ENCODE measurements around the gene HCFC2.

HCFC2 gene

DNA sequence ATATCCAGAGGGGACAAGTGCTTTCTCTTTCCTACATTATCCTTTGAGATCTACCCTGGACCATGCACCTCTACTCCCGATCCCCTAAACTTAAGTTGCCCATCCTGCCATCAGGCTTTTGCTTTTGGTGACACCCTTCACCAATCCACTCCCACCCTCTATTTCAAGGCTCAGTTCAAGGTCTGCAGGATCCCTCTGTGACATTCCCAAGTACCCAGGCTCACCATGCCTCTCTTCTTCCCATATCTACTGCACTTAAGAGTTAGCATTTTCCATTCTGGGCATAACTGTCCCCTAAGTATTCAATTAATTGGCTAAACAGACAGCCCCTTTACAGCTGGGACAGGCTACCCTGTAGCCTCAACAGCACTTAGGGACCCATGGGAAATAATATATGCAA, 70.6 kb downstream of the HCFC2 start:
- Histone ChIP-seq H3K9me3 (ENCODE audit: low read depth, low read length) (no peaks in the 10 kb centered on the region), H3K27ac (no peak overlapping the region), H3K9ac (ENCODE audit: insufficient read length) (no peak overlapping the region), H3K36me3 (ENCODE audit: insufficient read depth, low read length) (peaks cover 49% of the 10 kb centered on the region), H3K4me3 (no peak overlapping the region)
- DNase-seq (ENCODE audit: low read depth, low spot score) = no peak
- TF ChIP-seq FOXP2 (optimal IDR thresholded peaks at IDR 0.05; ENCODE audit: control extremely low read depth, extremely low read length, insufficient read depth) (no peak), POLR2AphosphoS5 (IDR thresholded peaks at IDR 0.05; ENCODE audit: borderline replicate concordance, low read depth, low read length) (no peak), EZH2 (IDR thresholded peaks at IDR 0.05) (no peak)

GRCh38 chr12:104136577-104136976, 72.2 kb downstream of the HCFC2 start:
- TF ChIP-seq FOXP2 (optimal IDR thresholded peaks at IDR 0.05; ENCODE audit: control extremely low read depth, extremely low read length, insufficient read depth) (no peak), EZH2 (IDR thresholded peaks at IDR 0.05) (no peak), POLR2AphosphoS5 (IDR thresholded peaks at IDR 0.05; ENCODE audit: borderline replicate concordance, low read depth, low read length) (no peak)
- peak overlapping the region; percentile 66; the same call in 1 of the 2 replicates for H3K27ac ChIP-seq

DNA sequence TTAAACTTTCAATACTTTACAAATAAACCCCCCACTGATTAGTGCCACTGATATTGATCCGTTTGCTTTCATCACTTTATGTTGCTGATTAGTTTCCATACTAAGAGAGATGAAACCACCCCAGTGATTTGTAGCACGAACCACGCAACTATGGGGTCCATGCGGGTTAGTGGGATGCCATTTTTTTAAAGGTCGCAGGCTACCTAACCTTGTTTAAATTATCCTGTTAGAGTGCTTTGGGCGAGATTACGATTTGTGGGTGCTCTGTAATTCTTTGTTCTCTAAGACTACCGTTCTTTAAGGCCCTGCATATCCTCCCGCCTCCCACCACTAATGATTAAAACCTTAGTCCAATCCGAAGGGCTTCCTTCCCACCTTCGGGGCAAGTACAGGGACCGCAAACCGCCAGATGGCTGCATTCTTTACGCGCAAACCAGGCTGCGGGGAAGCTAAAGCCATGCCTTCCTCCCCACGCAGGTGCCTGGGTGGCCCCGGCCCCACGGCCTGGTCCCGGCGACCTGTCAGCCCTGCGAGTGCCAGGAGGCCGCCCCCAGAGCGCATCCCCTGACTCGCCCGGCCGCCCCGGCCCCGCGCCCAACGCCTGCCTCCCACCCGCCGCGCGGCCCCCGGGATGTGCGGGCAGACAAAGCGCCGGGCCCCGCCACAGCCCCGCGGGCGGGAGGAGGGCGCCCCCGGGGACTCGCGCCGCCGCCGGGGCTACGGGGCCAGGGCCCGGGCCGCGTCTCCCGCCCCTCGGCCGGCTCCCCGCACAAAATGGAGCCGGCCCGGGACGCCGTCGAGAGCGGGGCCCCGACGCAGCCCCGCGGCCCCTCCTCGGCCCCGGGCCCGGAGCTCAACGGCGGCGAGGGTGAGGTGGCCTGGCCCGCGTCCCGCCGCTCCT, 72.9 kb downstream of the HCFC2 start:
- Histone ChIP-seq H3K9me3 (ENCODE audit: low read depth, low read length) (no peaks in the 10 kb centered on the region), H3K27ac (peak overlapping the region; percentile 66; the same call in 1 of the 2 replicates), H3K9ac (ENCODE audit: insufficient read length) (peak overlapping the region; percentile 91), H3K4me3 (peak overlapping the region; percentile 81), H3K36me3 (ENCODE audit: insufficient read depth, low read length) (peaks cover 27% of the 10 kb centered on the region)
- no peak for DNase-seq (ENCODE audit: low read depth, low spot score)
- TF ChIP-seq FOXP2 (optimal IDR thresholded peaks at IDR 0.05; ENCODE audit: control extremely low read depth, extremely low read length, insufficient read depth) (no peak), EZH2 (IDR thresholded peaks at IDR 0.05) (no peak), POLR2AphosphoS5 (IDR thresholded peaks at IDR 0.05; ENCODE audit: borderline replicate concordance, low read depth, low read length) (peak; percentile 57; the same call in 1 of the 2 replicates)

More at GRCh38 chr12:104136577-104136976, 72.2 kb downstream of the HCFC2 start:
- Histone ChIP-seq H3K4me3 (peak overlapping the region; percentile 81), H3K36me3 (ENCODE audit: insufficient read depth, low read length) (peaks cover 32% of the 10 kb centered on the region), H3K9ac (ENCODE audit: insufficient read length) (peak overlapping the region; percentile 91), H3K9me3 (ENCODE audit: low read depth, low read length) (no peaks in the 10 kb centered on the region)
- DNase-seq (ENCODE audit: low read depth, low spot score) = peak; percentile 16

DNA sequence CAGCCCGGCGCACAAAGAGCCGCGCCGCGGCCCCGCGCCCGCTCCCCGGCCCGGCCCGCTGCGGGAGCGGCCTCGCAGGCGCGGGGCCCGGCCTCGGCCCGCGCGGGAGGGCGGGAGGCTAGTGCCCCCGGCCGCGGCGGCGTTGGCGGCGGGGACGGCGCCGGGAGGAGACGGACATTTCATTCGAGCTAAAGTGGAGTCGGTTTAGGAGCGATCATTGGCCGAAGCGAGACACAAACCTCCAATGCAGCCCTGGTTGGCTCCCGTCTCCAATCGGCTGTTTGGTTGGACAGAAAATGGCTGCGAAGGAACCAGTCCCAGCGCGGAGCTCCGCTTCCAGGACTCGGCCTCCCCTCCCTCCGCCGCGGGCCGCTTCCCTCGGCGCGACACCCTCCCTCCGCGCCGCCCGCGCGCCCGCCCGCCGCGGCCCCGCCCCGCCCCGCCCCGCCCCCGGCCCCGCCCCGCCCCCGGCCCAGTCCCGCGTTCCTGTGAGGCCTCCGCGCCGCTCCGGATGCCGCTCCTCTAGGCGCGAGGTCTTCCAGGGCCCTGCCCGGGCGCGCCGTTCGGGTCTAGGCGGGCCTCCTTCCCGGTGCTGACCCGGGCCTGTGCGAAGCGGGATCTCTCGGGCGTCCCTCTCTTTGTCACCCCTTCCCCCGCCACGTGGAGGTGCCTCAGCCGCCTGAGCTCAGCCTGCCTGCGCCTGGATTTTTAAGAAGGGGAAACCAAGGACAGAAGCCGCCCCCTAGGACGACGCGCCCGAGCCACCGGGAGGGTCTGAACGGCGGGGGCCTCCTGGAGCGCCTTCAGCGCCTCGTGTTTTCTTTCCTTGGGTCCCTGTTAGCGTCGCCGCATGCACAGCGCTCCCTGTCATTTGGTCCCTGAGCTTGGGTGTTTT, 73.8 kb downstream of the HCFC2 start, which contains the start of gene NFYB:
TSS of gene NFYB (minus strand) at position 309 of the 895 bp plus-strand sequence. CDS start 2,757 bp downstream, outside the sequence.
- Histone ChIP-seq H3K27ac (peak within 1 kb of the TSS; percentile 66; the same call in 1 of the 2 replicates), H3K4me3 (peak within 1 kb of the TSS; percentile 81), H3K9ac (ENCODE audit: insufficient read length) (peak within 1 kb of the TSS; percentile 91), H3K9me3 (ENCODE audit: low read depth, low read length) (no peaks in the 10 kb centered on the region), H3K36me3 (ENCODE audit: insufficient read depth, low read length) (peaks cover 18% of the 10 kb centered on the region)
- peak; percentile 79 for DNase-seq (ENCODE audit: low read depth, low spot score)
- TF ChIP-seq FOXP2 (optimal IDR thresholded peaks at IDR 0.05; ENCODE audit: control extremely low read depth, extremely low read length, insufficient read depth) (no peak), EZH2 (IDR thresholded peaks at IDR 0.05) (no peak), POLR2AphosphoS5 (IDR thresholded peaks at IDR 0.05; ENCODE audit: borderline replicate concordance, low read depth, low read length) (peak; percentile 83)

GRCh38 chr12:104138797-104139152, 74.4 kb downstream of the HCFC2 start:
- TF ChIP-seq EZH2 (IDR thresholded peaks at IDR 0.05) (no peak), FOXP2 (optimal IDR thresholded peaks at IDR 0.05; ENCODE audit: control extremely low read depth, extremely low read length, insufficient read depth) (no peak), POLR2AphosphoS5 (IDR thresholded peaks at IDR 0.05; ENCODE audit: borderline replicate concordance, low read depth, low read length) (no peak)
- DNase-seq (ENCODE audit: low read depth, low spot score) = no peak
- H3K4me3 ChIP-seq = peak overlapping the region; percentile 70
- peaks cover 11% of the 10 kb centered on the region for H3K36me3 ChIP-seq (ENCODE audit: insufficient read depth, low read length)
- H3K9ac ChIP-seq (ENCODE audit: insufficient read length) = peak overlapping the region; percentile 75
- H3K9me3 ChIP-seq (ENCODE audit: low read depth, low read length) = no peaks in the 10 kb centered on the region
- no peak overlapping the region for H3K27ac ChIP-seq

DNA sequence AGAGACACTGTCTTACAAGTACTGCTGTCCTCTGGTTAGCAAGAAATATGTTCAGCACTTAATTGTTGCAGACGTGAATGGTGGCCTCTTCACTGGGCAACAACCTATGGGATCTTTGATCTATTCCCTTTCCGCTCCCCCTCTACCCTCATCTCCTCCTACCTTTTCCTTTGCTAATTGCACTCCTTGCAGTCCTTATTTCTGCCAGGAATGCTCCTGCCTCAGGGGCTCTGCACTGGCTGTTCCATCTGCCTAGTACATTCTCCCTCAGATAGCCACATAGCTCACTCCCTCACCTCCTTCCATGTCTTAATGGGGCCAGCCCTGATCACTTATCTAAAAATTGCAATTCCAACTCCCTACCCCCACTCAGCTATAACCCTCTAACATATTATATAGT, 78.2 kb downstream of the HCFC2 start:
- no peaks in the 10 kb centered on the region for H3K9me3 ChIP-seq (ENCODE audit: low read depth, low read length)
- H3K4me3 ChIP-seq = no peak overlapping the region
- DNase-seq (ENCODE audit: low read depth, low spot score) = no peak
- H3K27ac ChIP-seq = no peak overlapping the region
- no peaks in the 10 kb centered on the region for H3K36me3 ChIP-seq (ENCODE audit: insufficient read depth, low read length)
- TF ChIP-seq FOXP2 (optimal IDR thresholded peaks at IDR 0.05; ENCODE audit: control extremely low read depth, extremely low read length, insufficient read depth) (no peak), EZH2 (IDR thresholded peaks at IDR 0.05) (no peak), POLR2AphosphoS5 (IDR thresholded peaks at IDR 0.05; ENCODE audit: borderline replicate concordance, low read depth, low read length) (no peak)
- H3K9ac ChIP-seq (ENCODE audit: insufficient read length) = no peak overlapping the region

DNA sequence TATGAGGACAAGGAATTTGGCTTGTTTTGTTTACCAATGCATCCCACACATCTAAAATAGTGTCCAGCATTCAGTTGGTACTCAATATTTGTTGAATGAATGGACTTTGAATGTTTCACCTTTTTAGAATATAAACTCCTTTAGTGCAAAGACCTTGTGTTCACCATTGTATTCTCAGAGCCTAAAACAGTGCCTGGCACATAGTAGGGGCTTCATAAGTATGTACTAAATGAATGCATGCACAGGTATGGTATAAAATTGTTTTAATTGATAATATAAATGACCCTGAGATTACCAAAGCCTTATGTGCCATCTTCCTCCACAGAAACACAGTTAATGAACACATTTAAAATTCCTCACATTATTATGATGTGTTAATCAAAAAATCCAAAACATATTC, 78.7 kb downstream of the HCFC2 start:
- H3K4me3 ChIP-seq = no peak overlapping the region
- H3K27ac ChIP-seq = no peak overlapping the region
- no peak for DNase-seq (ENCODE audit: low read depth, low spot score)
- H3K9ac ChIP-seq (ENCODE audit: insufficient read length) = no peak overlapping the region
- no peak for TF ChIP-seq EZH2 (IDR thresholded peaks at IDR 0.05)
- TF ChIP-seq POLR2AphosphoS5 (IDR thresholded peaks at IDR 0.05; ENCODE audit: borderline replicate concordance, low read depth, low read length) = no peak
- no peak for TF ChIP-seq FOXP2 (optimal IDR thresholded peaks at IDR 0.05; ENCODE audit: control extremely low read depth, extremely low read length, insufficient read depth)
- no peaks in the 10 kb centered on the region for H3K9me3 ChIP-seq (ENCODE audit: low read depth, low read length)
- no peaks in the 10 kb centered on the region for H3K36me3 ChIP-seq (ENCODE audit: insufficient read depth, low read length)

DNA sequence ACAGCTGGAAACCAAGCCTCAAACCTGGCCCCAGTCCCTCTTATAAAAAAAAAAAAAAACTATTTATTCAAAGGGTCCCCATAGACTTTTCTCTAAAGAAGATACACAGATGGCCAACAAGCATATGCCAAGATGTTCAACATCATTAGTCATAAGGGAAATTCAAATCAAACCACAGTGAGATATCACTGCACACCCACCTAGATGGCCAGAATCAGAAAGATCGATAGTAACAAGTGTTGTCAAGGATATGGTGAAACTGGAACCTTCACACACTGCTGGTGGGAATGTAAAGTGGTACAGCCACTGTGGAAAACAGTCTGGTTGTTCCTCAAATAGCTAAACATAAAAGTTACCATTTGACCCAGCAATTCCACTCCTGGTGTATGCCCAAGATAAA, 79.6 kb downstream of the HCFC2 start:
- no peaks in the 10 kb centered on the region for H3K36me3 ChIP-seq (ENCODE audit: insufficient read depth, low read length)
- no peak for TF ChIP-seq POLR2AphosphoS5 (IDR thresholded peaks at IDR 0.05; ENCODE audit: borderline replicate concordance, low read depth, low read length)
- TF ChIP-seq FOXP2 (optimal IDR thresholded peaks at IDR 0.05; ENCODE audit: control extremely low read depth, extremely low read length, insufficient read depth) = no peak
- TF ChIP-seq EZH2 (IDR thresholded peaks at IDR 0.05) = no peak

More for the DNA sequence above, 79.6 kb downstream of the HCFC2 start:
- H3K27ac ChIP-seq = no peak overlapping the region
- no peaks in the 10 kb centered on the region for H3K9me3 ChIP-seq (ENCODE audit: low read depth, low read length)
- H3K9ac ChIP-seq (ENCODE audit: insufficient read length) = no peak overlapping the region
- DNase-seq (ENCODE audit: low read depth, low spot score) = no peak
- no peak overlapping the region for H3K4me3 ChIP-seq
